Measurements from ENCODE around the gene SMYD3. TPM values are rescaled to one million over a fixed set of nuclear protein-coding genes. Genes with fewer than 3 reads are reported as not detected.

The SMYD3 gene
- total RNA-seq, 1 donor: 45.5 TPM

DNA sequence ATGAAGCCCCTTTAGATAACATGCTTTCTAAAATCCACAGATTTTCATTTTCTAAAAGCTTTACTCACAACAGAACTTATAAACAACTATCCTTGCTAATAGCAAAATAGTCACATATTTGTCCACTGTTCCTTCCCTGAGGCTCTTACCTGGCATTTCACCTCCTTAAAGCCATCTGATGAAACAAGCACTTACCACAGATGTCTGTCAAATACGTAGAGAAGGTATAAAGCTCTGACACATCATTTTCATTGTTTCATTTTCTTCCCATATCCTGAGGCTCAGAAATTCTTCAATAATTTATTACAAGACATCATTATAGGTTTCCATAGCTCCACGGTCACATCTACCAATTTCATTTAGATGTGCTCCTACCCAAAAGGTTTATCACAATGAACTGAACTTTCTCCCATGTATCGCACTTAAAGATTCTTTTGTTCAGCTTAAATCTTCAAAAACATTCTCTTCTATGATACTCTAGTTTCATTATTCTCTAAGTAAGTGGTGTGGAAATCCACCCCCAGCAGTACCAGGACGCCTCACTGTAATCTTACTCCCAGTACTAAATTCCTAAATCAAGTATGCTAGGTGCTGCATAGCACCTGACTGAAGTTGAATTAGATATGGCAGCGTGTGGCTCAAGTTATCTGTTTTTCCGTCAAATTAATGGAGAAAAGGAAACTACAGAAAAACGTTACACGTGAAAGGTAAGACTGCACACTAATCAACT is 569.6 kb downstream of the SMYD3 start:
- TF ChIP-seq, protein P1, sequence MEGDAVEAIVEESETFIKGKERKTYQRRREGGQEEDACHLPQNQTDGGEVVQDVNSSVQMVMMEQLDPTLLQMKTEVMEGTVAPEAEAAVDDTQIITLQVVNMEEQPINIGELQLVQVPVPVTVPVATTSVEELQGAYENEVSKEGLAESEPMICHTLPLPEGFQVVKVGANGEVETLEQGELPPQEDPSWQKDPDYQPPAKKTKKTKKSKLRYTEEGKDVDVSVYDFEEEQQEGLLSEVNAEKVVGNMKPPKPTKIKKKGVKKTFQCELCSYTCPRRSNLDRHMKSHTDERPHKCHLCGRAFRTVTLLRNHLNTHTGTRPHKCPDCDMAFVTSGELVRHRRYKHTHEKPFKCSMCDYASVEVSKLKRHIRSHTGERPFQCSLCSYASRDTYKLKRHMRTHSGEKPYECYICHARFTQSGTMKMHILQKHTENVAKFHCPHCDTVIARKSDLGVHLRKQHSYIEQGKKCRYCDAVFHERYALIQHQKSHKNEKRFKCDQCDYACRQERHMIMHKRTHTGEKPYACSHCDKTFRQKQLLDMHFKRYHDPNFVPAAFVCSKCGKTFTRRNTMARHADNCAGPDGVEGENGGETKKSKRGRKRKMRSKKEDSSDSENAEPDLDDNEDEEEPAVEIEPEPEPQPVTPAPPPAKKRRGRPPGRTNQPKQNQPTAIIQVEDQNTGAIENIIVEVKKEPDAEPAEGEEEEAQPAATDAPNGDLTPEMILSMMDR (IDR thresholded peaks at IDR 0.05; ENCODE audit: insufficient read depth, low read length): no peak
- no peak for DNase-seq (ENCODE audit: low read depth)
- no peak overlapping the region for H3K4me3 ChIP-seq (ENCODE audit: low read depth, low read length)

GRCh38 chr1:245934409-245934808 is 572.7 kb downstream of the SMYD3 start:
- TF ChIP-seq, protein P1 (IDR thresholded peaks at IDR 0.05; ENCODE audit: insufficient read depth, low read length): no peak

GRCh38 chr1:245933431-245934045 is 573.5 kb downstream of the SMYD3 start:
- peak; percentile 28 for DNase-seq (ENCODE audit: low read depth)
- H3K4me3 ChIP-seq (ENCODE audit: low read depth, low read length): no peak overlapping the region
- TF ChIP-seq, protein P1 (IDR thresholded peaks at IDR 0.05; ENCODE audit: insufficient read depth, low read length): no peak

More at GRCh38 chr1:245934409-245934808, 572.7 kb downstream of the SMYD3 start:
- no peak for DNase-seq (ENCODE audit: low read depth)
- H3K4me3 ChIP-seq (ENCODE audit: low read depth, low read length): no peak overlapping the region

GRCh38 chr1:245932302-245932972 is 574.6 kb downstream of the SMYD3 start:
- no peak overlapping the region for H3K4me3 ChIP-seq (ENCODE audit: low read depth, low read length)
- TF ChIP-seq, protein P1 (IDR thresholded peaks at IDR 0.05; ENCODE audit: insufficient read depth, low read length): no peak
- DNase-seq (ENCODE audit: low read depth): no peak

DNA sequence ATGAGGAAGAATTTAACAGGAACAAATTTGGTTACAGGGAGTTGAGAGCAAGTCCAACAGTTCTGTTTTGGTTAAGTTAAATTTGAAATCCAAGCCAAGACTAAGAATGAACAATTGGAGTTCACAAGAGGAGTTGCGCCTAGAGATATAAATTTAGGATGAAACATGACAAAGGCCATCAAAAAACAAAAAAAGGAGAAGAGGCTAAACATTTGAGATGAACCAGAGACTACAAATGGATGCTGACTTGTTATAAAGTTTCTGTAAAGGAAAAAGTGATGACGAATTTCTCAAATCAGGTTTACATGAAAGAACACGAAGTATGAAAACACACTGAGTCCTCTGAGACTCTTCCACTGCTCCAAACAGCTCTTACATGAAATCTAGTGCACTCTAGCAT is 575.6 kb downstream of the SMYD3 start:
- no peak for DNase-seq (ENCODE audit: low read depth)
- TF ChIP-seq, protein P1 (IDR thresholded peaks at IDR 0.05; ENCODE audit: insufficient read depth, low read length): no peak
- H3K4me3 ChIP-seq (ENCODE audit: low read depth, low read length): no peak overlapping the region

DNA sequence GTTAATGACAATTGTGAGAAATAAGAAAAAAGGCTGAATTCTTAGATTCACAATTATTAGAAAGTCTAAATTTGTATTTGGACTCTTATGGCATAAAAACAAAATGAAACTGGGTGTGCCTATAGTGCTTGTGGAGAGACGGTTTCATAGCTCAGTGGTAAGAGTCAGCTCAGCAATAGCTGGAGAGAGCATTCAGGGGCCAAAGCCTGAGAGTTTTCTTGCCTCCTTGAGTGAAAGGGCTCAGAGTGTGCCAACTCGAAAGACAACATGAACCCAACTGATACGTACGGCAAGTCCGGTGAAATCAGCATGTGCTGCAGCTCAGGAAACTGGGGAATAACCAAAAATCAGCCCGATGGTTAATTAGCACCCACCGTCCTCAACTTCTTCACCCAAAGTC is 577.9 kb downstream of the SMYD3 start:
- H3K4me3 ChIP-seq (ENCODE audit: low read depth, low read length): no peak overlapping the region
- TF ChIP-seq, protein P1 (IDR thresholded peaks at IDR 0.05; ENCODE audit: insufficient read depth, low read length): no peak
- DNase-seq (ENCODE audit: low read depth): no peak

Data from fibroblast of the aortic adventitia (primary cell).